Astrocyte of the hippocampus (primary cell): ENCODE results near the gene ERF.
A peak's percentile ranks its signal among the peaks of the same experiment; 100 is the strongest.

Experiments used
- DNase-seq: peaks from one replicate; pipeline ENCODE4 v3.0.0; 2011; ENCODE audit warnings: low read depth, low spot score

The ERF gene

DNA sequence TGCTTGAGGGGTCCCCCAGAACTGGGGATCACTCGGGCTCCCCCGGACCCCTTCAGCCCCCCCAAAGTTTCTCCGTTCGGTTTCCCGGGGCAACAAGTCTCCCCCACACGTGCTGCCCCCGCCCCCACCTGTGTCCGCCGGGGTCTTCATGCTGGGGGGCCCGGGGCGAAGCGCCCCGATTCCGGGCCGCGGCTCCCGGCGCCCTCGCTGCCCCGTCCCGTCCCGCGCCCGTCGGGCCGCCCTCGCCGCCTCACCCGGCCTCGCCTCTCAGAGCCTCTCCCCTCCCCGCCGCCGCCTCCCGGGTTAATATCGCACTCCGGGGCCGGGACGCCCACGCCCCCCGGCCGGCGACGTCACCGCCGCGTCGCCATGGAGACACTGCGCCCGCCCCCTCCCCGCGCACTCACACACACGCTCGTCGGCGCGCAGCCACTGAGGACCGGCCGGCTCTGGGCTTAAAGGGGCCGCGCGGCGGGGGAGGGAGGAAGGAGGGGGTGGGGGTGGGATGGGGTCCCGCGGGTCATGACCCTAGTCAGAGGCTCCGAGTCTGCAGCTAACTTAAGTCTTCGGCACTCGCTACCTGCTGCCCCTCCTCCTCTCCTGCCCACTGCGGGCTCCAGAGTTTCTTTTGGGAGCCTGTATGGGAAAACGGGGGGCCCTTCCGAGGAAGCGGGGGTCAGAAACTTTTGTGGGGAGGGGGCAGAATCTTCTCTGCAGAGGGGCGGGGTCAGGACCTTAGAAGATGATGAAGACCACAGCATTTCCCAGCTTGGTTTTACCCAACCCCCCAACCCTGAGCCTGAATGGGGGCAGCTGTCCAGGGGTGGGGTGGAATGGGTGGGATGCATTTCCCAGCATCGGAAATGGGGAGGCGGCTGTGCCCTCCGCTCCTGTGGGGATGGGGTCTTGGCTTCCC lies at the start of gene ERF:
Gene ERF (minus strand): TSS at position 279 of the 916 bp plus-strand sequence. CDS start 129 bp downstream, at position 150.
- peak; percentile 98 for DNase-seq

DNA sequence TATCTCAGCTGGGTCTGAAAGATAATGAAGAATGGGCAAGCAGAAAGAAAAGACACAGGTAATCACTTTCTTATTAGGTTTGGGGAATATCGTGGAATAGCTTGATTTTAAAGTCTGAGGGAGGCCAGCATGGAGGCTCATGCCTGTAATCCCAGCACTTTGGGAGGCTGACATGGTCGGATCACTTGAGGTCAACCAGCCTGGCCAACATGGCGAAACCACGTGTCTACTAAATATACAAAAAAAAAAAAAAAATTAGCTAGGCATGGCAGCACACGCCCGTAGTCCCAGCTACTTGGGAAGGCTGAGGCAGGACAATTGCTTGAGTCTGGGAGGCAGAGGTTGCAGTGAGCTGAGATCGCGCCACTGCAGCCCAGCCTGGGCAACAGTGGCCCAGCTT lies 48.9 kb upstream of the ERF start:
- no peak for DNase-seq

DNA sequence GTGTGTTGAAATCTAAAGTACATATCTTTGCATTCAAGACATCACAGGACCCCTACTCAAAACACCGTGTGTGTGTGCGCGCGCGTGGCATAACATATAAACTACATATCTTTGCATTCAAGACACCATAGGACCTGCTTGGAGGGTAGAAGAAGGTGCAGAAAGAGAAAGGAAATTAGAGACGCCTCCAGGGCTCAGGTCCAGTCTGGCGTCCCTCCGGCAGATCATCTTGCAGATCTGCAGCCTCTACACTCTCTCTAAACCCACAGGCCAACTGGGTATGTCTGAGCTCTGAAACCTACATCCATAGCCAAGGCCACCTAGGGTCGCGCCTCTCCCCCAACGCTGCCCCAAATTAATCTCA lies 48.2 kb upstream of the ERF start:
- no peak for DNase-seq

DNA sequence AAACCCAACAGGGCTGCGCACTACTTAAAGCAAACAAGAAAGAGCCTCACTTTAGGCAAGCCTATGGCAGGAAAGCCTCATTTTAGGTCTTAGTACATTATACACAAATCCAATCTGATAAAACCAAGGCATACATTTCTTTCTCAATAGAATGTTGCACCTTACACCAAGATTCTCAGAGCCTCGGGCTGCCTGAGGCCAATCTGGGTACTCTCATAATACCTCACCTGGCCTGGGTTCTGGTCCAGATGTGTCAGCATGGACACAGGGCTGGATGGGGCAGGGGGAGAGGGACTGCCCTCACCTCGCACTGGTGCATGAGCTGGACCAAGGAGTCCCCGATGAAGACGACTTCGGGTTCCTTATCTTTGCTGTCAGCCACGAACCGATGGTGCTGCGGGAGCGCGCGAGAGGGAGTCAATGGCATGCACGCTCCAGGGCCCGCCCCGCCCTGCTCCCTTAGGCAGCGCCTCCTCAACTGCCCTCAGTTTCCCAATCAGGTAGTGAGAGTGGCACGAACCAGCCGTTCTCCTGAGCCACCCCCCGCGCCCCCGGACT lies 46.8 kb upstream of the ERF start, which contains the start of gene PRR19:
Gene PRR19 (plus strand): TSS at position 487 of the 558 bp plus-strand sequence. CDS start 7,453 bp downstream, outside the sequence.
- DNase-seq: no peak

DNA sequence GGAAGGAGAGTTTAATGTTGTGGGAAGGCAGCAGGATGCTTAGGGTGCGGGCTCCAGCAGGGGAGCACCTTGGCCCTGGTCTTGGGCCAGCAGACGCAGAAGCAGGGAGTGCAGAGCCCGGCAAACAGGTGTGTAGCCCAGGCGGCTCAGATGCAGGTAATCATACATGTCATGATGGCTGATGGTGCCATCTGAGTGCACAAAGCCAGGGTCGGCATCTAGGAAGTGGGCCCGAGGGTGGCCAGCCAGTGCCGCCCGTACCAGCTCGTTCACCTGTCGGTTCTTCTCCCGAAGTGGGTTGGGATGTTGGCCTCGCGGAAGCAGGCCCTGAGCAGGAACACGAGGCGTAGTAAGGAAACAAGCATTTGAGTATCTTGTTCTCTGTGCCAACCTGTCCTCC lies 42.1 kb upstream of the ERF start:
- no peak for DNase-seq

DNA sequence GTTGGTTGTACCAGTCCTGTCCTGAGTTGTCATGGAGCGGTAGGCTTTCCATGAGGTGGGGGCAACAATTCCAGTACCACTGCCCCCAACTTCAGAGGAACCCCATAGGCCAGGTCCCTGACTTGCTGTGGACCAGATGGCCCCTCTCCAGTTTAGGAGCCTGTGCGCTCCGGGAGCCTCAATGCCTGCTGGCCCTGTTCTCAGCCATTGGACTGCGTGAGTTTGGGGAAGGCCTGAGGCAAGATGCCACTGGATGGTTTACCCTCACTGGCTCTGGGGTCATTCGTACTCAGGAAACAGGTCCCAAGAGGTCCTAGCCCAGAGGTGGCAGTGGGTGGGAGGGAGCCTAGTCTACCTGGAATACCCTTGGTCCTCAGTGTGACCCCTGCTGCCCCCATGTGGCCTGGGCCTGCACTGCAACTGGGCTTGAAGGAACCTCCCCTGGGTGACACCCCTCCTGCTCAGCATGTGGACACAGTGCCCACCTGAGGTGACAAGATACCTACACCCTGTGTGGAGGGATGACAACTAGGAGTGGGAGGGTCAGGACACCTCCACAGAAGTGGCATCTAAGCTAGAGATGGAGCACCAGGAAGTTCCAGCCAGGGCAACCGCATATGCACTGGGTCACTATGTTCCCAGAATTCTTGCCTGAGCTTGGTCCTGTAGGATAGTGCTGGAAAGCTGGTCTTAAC lies 41.0 kb upstream of the ERF start:
- peak; percentile 81 for DNase-seq

DNA sequence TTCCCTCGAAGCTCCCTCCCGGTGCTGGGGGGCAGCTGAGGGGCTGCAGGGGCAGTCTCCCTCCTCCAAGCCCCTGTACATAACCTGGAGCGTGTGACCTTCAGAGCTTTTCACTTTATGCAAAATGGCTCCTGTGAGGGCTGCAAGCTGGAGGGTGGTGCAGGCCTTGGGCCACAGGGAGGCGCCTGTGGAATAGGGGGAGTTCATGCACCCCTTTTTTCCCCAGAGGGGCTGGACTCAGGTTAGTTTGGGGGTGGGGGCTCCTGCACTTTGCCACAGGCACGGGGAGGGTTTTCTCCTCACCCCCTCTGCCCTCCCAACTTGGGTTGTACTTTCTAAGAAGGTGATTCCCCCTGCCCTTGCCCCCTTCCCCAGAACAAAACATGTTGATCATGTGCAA lies 40.4 kb upstream of the ERF start:
- no peak for DNase-seq

DNA sequence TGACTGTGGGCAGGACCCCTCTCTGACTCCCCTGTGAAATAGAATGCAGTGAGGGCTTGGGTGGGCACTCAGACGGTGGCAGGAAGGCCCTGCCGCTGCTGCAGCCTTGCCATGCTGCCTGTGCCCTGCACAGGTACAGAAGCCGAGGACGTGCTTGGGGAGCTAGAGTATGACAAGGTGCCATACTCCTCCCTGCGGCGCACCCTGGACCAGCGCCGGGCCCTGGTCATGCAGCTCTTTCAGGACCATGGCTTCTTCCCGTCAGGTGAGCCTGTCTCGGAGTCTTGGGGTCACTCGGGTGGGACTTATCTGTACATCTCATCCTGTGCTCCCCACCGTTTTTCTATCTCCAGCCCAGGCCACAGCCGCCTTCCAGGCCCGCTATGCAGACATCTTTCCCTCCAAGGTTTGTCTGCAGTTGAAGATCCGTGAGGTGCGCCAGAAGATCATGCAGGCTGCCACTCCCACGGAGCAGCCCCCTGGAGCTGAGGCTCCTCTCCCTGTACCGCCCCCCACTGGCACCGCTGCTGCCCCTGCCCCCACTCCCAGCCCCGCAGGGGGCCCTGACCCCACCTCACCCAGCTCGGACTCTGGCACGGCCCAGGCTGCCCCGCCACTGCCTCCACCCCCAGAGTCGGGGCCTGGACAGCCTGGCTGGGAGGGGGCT lies 39.7 kb upstream of the ERF start:
- no peak for DNase-seq

DNA sequence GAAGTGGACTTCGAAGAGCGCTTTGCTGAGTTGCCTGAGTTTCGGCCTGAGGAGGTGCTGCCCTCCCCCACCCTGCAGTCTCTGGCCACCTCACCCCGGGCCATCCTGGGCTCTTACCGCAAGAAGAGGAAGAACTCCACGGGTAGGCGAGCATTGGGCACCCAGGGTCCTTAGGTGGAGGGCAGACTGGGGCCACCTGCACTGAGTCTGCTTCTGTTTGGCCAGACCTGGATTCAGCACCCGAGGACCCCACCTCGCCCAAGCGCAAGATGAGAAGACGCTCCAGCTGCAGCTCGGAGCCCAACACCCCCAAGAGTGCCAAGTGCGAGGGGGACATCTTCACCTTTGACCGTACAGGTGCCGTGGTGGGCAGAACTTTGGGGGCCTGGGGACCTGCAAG lies 39.0 kb upstream of the ERF start:
- no peak for DNase-seq

DNA sequence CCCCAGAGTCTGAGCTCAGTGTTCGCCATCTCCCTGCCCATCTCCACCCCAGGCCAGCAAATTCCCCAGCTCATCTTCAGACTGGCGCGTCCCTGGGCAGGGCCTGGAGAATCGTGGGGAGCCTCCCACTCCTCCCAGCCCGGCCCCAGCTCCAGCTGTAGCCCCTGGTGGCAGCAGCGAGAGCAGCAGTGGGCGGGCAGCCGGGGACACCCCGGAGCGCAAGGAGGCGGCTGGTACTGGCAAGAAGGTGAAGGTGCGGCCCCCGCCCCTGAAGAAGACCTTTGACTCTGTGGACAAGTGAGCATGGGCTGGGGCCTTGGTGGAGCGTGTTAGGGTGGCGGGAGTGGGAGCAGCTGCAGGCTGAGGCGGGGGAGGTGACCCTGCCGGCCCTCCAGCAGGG lies 38.6 kb upstream of the ERF start:
- no peak for DNase-seq

DNA sequence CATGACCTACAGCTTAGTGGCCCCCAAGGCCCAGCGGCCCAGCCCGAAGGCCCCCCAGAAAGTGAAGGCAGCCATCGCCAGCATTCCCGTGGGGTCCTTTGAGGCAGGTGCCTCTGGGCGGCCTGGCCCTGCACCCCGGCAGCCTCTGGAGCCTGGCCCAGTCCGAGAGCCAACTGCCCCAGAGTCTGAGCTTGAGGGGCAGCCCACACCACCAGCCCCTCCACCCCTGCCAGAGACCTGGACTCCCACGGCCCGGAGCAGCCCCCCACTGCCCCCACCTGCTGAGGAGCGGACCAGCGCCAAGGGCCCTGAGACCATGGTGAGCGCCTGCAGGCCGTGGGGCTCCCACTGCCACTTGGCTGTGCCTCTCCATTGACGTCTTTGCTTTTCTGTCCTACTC lies 38.0 kb upstream of the ERF start:
- DNase-seq: no peak

DNA sequence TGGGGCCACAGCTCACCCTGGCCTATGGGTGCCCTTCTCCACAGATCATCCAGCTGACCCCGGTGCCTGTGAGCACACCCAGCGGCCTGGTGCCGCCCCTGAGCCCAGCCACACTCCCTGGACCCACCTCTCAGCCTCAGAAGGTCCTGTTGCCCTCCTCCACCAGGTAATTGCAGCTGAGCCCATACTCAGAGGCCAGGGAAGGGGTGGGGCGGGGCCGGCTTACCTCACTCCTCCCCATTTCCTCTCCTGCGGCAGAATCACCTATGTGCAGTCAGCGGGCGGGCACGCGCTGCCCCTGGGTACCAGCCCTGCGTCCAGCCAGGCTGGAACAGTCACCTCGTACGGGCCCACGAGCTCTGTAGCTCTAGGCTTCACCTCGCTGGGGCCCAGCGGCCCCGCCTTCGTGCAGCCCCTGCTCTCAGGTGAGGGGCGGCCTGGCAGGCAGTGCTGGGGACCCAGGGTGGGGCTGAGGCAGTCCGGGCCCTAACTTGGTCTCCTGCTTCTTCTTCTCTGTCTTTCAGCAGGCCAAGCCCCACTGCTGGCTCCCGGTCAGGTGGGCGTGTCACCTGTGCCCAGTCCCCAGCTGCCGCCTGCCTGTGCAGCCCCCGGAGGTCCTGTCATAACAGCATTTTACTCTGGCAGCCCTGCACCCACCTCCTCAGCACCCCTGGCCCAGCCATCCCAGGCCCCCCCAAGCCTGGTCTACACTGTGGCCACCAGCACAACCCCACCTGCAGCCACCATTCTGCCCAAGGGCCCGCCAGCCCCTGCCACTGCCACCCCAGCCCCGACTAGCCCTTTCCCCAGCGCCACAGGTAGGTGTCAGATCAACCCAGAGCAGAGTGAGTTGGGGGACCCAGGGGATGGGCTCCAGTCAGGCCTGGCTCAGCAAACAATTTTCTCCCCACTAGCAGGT lies 37.4 kb upstream of the ERF start:
- DNase-seq: no peak

DNA sequence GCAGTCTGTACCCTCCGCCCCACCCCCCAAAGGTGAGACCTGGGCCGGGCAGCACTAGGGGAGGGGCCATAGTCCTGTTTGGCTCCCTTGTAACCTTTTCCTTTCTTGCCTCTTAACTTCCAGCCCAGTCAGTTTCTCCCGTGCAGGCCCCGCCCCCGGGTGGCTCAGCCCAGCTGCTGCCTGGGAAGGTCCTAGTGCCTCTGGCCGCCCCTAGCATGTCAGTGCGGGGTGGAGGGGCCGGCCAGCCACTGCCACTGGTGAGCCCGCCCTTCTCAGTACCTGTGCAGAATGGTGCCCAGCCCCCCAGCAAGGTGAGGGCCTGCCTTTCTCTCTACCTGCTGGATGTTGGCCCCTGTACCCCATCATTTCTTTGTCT lies 36.5 kb upstream of the ERF start:
- no peak for DNase-seq

DNA sequence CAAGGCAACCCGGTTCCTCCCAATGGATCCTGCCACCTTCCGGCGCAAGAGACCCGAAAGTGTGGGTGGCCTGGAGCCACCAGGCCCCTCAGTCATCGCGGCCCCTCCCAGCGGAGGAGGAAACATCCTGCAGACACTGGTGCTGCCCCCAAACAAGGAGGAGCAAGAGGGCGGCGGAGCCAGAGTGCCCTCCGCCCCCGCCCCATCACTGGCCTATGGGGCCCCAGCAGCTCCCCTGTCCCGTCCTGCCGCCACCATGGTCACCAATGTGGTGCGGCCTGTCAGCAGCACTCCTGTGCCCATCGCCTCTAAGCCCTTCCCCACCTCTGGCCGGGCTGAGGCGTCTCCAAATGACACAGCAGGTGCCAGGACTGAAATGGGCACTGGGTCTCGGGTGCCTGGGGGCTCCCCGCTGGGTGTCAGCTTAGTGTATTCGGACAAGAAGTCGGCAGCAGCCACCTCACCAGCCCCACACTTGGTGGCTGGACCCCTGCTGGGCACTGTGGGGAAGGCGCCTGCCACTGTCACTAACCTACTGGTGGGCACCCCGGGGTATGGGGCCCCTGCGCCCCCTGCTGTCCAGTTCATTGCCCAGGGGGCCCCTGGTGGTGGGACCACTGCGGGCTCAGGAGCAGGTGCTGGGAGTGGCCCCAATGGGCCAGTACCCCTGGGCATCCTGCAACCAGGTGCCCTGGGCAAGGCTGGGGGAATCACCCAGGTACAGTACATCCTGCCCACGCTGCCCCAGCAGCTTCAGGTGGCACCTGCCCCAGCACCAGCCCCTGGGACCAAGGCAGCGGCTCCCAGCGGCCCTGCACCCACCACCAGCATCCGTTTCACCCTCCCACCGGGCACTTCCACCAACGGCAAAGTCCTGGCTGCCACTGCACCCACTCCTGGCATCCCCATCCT lies 35.9 kb upstream of the ERF start:
- no peak for DNase-seq

DNA sequence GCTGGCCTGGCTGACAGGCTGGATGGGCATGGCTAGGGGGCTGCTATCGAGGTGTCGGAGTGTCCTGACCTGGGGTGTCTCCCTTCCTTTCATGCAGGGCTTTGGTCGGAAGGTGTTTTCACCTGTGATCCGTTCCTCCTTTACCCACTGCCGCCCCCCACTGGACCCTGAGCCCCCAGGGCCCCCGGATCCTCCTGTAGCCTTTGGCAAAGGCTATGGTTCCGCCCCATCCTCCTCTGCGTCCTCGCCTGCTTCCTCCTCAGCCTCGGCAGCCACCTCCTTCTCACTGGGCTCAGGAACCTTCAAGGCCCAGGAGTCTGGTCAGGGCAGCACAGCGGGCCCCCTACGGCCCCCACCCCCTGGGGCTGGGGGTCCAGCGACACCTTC lies 35.2 kb upstream of the ERF start:
- no peak for DNase-seq

DNA sequence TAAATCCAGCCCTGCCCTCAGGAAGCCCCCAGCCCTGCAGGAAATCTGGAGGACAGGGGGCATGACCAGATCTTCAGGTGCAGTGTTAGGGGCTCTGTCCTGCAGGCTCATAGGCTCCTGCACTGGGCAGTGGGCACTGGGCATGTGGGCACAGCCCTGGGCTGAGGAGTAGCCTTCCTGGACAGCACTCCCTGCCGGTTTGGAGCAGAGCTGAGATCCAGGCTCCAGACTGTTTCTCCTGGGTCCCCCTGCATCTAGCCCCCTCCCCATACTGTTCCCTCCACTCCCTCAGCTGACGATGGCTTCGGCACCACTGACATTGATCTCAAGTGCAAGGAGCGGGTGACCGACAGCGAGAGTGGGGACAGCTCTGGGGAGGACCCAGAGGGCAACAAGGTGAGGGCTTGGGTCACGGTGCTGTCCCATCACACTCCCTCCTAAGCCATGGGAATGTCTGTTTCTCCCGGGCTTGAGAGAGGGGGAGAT lies 34.7 kb upstream of the ERF start:
- DNase-seq: no peak

DNA sequence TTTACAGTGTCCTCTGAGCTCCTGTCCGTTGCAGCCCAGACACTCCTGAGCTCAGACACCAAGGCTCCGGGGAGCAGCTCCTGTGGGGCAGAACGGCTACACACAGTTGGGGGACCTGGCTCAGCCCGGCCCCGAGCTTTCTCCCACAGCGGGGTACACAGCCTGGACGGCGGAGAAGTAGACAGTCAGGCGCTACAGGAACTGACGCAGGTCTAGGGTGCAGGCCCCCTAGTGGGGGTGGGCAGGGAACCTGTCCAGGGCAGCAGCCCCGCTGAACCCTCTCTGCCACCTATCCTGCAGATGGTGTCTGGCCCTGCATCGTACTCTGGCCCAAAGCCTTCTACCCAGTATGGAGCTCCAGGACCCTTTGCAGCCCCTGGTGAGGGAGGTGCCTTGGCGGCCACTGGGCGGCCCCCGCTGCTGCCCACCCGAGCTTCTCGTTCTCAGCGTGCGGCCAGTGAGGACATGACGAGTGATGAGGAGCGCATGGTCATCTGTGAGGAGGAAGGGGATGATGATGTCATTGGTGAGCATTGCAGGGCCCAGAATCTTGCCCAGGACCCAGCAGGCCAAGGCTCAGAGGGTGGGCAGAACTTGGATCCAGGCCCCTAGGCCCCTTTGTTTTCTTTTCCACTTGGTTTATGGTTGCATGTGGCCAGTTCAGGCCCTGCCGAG lies 34.1 kb upstream of the ERF start:
- DNase-seq: no peak

DNA sequence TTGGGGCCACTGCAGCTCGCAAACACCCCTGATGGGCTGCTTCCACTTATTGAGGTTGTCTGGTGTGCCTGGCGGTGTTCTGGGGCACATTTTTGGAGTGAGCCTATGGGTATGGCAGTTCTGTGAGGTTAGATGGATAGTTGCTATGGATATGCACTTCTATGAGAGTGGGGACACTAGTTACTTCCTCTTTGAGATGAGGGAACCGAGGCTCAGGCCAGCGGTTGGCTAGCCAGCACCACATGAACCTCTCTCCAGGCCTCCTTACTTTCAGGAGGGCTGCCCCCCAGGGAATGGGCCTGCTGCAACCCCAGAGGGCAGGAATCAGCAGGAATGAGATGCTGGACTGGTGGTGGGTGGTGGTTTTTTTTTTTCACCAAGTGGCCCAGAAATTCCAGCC lies 33.5 kb upstream of the ERF start:
- no peak for DNase-seq

DNA sequence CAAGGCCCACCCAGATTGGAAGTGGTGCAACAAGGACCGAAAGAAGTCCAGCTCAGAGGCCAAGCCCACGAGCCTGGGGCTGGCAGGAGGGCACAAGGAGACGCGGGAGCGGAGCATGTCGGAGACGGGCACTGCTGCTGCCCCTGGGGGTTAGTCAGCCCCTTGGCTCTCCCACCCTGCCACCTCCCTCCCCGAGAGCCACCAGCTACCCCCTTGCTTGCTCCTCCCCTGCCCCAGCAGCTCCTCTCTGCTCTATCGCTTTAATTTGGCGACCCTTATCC lies 32.8 kb upstream of the ERF start:
- DNase-seq: no peak
